Measurements from ENCODE around the gene LRP1-AS. TPM values are rescaled to one million over a fixed set of nuclear protein-coding genes. Genes with fewer than 3 reads are reported as not detected.

Gene LRP1-AS
- total and polyA plus RNA-seq, 2 donors from 2014 or later, result not detected

- no peak for TF ChIP-seq CTCF (IDR thresholded peaks at IDR 0.05; ENCODE audit: borderline replicate concordance, extremely low read depth, insufficient read depth)
- DNase-seq (no peak), FAIRE-seq (no peak)
- H3K27ac ChIP-seq (ENCODE audit: low read depth in 2 of 2, low read length in 2 of 2), result no peak overlapping the region
- H3K36me3 ChIP-seq (ENCODE audit: control insufficient read depth in 2 of 3, insufficient read depth in 3 of 3, low read length in 3 of 3), result peaks cover 4 to 31% (median 4%) of the 10 kb centered on the region in 3 donors
- H3K9me3 ChIP-seq (ENCODE audit: control insufficient read depth in 2 of 3, insufficient read depth in 1 of 3, low read length in 3 of 3), result no peaks in the 10 kb centered on the region
- H3K4me1 ChIP-seq (ENCODE audit: control insufficient read depth in 2 of 3, insufficient read depth in 2 of 3, low read depth in 1 of 3, low read length in 3 of 3), result no peaks in the 10 kb centered on the region
- no peak overlapping the region for H3K9ac ChIP-seq (ENCODE audit: low read length in 3 of 3)
- H3K4me3 ChIP-seq (ENCODE audit: low read length in 3 of 3), result no peak overlapping the region
- no peaks in the 10 kb centered on the region for H3K27me3 ChIP-seq (ENCODE audit: control insufficient read depth, insufficient read depth, low read length)
- intact Hi-C loops (cut with DNase I), result no loop called here
Measured at GRCh38 chr12:57185906-57186508, 38.6 kb upstream of the LRP1-AS start.

GRCh38 chr12:57185403-57185802 is 38.0 kb upstream of the LRP1-AS start:
- TF ChIP-seq CTCF (IDR thresholded peaks at IDR 0.05; ENCODE audit: borderline replicate concordance, extremely low read depth, insufficient read depth), result no peak
- no peak for FAIRE-seq
- Histone ChIP-seq H3K9me3 (ENCODE audit: control insufficient read depth in 2 of 3, insufficient read depth in 1 of 3, low read length in 3 of 3) (no peaks in the 10 kb centered on the region), H3K36me3 (ENCODE audit: control insufficient read depth in 2 of 3, insufficient read depth in 3 of 3, low read length in 3 of 3) (peaks cover 4 to 31% (median 4%) of the 10 kb centered on the region in 3 donors), H3K4me3 (ENCODE audit: low read length in 3 of 3) (no peak overlapping the region), H3K9ac (ENCODE audit: low read length in 3 of 3) (no peak overlapping the region), H3K27me3 (ENCODE audit: control insufficient read depth, insufficient read depth, low read length) (no peaks in the 10 kb centered on the region), H3K4me1 (ENCODE audit: control insufficient read depth in 2 of 3, insufficient read depth in 2 of 3, low read depth in 1 of 3, low read length in 3 of 3) (no peaks in the 10 kb centered on the region), H3K27ac (ENCODE audit: low read depth in 2 of 2, low read length in 2 of 2) (no peak overlapping the region)
- intact Hi-C loops (cut with DNase I), result no loop called here
- DNase-seq, result no peak

GRCh38 chr12:57183939-57184725 is 36.7 kb upstream of the LRP1-AS start:
- no peaks in the 10 kb centered on the region for H3K27me3 ChIP-seq (ENCODE audit: control insufficient read depth, insufficient read depth, low read length)
- H3K36me3 ChIP-seq (ENCODE audit: control insufficient read depth in 2 of 3, insufficient read depth in 3 of 3, low read length in 3 of 3), result peaks cover 4 to 36% (median 4%) of the 10 kb centered on the region in 3 donors
- FAIRE-seq, result no peak
- no peak for DNase-seq
- intact Hi-C loops (cut with DNase I), result no loop called here
- H3K9me3 ChIP-seq (ENCODE audit: control insufficient read depth in 2 of 3, insufficient read depth in 1 of 3, low read length in 3 of 3), result no peaks in the 10 kb centered on the region
- no peak for TF ChIP-seq CTCF (IDR thresholded peaks at IDR 0.05; ENCODE audit: borderline replicate concordance, extremely low read depth, insufficient read depth)
- no peak overlapping the region for H3K4me3 ChIP-seq (ENCODE audit: low read length in 3 of 3)
- H3K27ac ChIP-seq (ENCODE audit: low read depth in 2 of 2, low read length in 2 of 2), result no peak overlapping the region
- H3K9ac ChIP-seq (ENCODE audit: low read length in 3 of 3), result no peak overlapping the region
- no peaks in the 10 kb centered on the region for H3K4me1 ChIP-seq (ENCODE audit: control insufficient read depth in 2 of 3, insufficient read depth in 2 of 3, low read depth in 1 of 3, low read length in 3 of 3)

Data from kidney (tissue), 14 donors.